ENCODE measurements around the gene ESF1. TPM values are rescaled to one million over a fixed set of nuclear protein-coding genes. Genes with fewer than 3 reads are reported as not detected.

ESF1 gene
- total RNA-seq, 2 experiments from 2014 or later = 10.1 to 13.5 TPM

- BruUV-seq (replicated peaks) = no TSS peak
- Histone ChIP-seq H3K27ac (ENCODE audit: low read depth, low read length, poor library complexity, severe bottlenecking) (no peak overlapping the region), H3K9me2 (ENCODE audit: insufficient read depth, low read length) (no peaks in the 10 kb centered on the region), H3K4me2 (ENCODE audit: low read length) (no peak overlapping the region), H3K9me3 (ENCODE audit: low read length) (no peaks in the 10 kb centered on the region), H4K20me1 (ENCODE audit: insufficient read depth, low read length) (no peaks in the 10 kb centered on the region), H3K4me3 (ENCODE audit: low read depth, low read length, poor library complexity, severe bottlenecking) (no peak overlapping the region), H3K36me3 (ENCODE audit: insufficient read depth, low read length) (peaks cover 77% of the 10 kb centered on the region), H3K4me1 (ENCODE audit: insufficient read depth, low read length, poor library complexity, severe bottlenecking) (no peaks in the 10 kb centered on the region), H3K79me2 (ENCODE audit: insufficient read depth, low read depth, low read length) (no peaks in the 10 kb centered on the region), H2AFZ (ENCODE audit: low read length) (no peak overlapping the region)
- intact Hi-C loops (cut with micrococcal nuclease; ENCODE audit: unreplicated experiment) = no loop called here
- TF ChIP-seq EZH2phosphoT487 (IDR thresholded peaks at IDR 0.05; ENCODE audit: borderline replicate concordance, low read depth, low read length) (no peak), CTCF (conservative IDR thresholded peaks at IDR 0.05; ENCODE audit: low read length) (no peak)
- no peak for DNase-seq (ENCODE audit: low spot score)
- CTCF ChIA-PET (ENCODE audit: unreplicated experiment) = no interaction called here
- POLR2A ChIA-PET = no interaction called here
Observed at GRCh38 chr20:13717631-13718044, 67.1 kb downstream of the ESF1 start.

DNA sequence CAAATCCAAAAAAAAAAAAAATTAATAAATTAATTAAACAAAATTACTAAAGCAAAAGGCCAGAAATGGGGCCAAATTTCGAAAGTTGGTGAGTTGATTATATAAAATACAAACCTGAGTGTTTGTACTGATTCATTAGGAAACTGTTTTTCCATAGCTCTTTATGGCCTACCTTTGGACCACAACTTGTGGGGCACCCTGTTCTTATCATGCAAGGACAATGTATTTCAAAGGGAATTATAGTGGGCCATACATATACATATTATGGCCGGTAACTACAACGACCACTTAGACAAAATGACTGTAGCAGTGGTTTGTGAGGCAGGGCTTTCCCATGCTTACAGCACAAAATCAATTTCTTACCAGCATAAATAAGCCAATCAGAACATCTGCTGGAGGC is 69.5 kb downstream of the ESF1 start:
- 0 out of 2 replicates have a peak, but pooled peaks cover 4% of the 10 kb centered on the region for H3K9me3 ChIP-seq (ENCODE audit: low read length)
- BruUV-seq (replicated peaks) = no TSS peak
- no peaks in the 10 kb centered on the region for H3K79me2 ChIP-seq (ENCODE audit: insufficient read depth, low read depth, low read length)
- intact Hi-C loops (cut with micrococcal nuclease; ENCODE audit: unreplicated experiment) = no loop called here
- no peak overlapping the region for H2AFZ ChIP-seq (ENCODE audit: low read length)
- no peaks in the 10 kb centered on the region for H3K9me2 ChIP-seq (ENCODE audit: insufficient read depth, low read length)
- H3K27ac ChIP-seq (ENCODE audit: low read depth, low read length, poor library complexity, severe bottlenecking) = no peak overlapping the region
- no peak overlapping the region for H3K4me2 ChIP-seq (ENCODE audit: low read length)
- peaks cover 81% of the 10 kb centered on the region for H3K36me3 ChIP-seq (ENCODE audit: insufficient read depth, low read length)
- no peak for DNase-seq (ENCODE audit: low spot score)
- ChIA-PET CTCF (ENCODE audit: unreplicated experiment) (no interaction called here), POLR2A (interaction anchor here (0.6 to 0.7 kb wide), 3 partner anchors 43 to 413 kb away, joined by 3 read pairs; no protein-coding TSS in a partner anchor)
- TF ChIP-seq CTCF (conservative IDR thresholded peaks at IDR 0.05; ENCODE audit: low read length) = no peak
- TF ChIP-seq EZH2phosphoT487 (IDR thresholded peaks at IDR 0.05; ENCODE audit: borderline replicate concordance, low read depth, low read length) = no peak
- H4K20me1 ChIP-seq (ENCODE audit: insufficient read depth, low read length) = no peaks in the 10 kb centered on the region
- no peak overlapping the region for H3K4me3 ChIP-seq (ENCODE audit: low read depth, low read length, poor library complexity, severe bottlenecking)
- H3K4me1 ChIP-seq (ENCODE audit: insufficient read depth, low read length, poor library complexity, severe bottlenecking) = no peaks in the 10 kb centered on the region

- intact Hi-C loops (cut with micrococcal nuclease; ENCODE audit: unreplicated experiment) = no loop called here
- POLR2A ChIA-PET = no interaction called here
Observed at GRCh38 chr20:13708234-13708633, 76.5 kb downstream of the ESF1 start.

More at GRCh38 chr20:13708234-13708633, 76.5 kb downstream of the ESF1 start:
- peaks cover 19% of the 10 kb centered on the region for H3K36me3 ChIP-seq (ENCODE audit: insufficient read depth, low read length)
- DNase-seq (ENCODE audit: low spot score) = no peak
- H3K79me2 ChIP-seq (ENCODE audit: insufficient read depth, low read depth, low read length) = no peaks in the 10 kb centered on the region
- CTCF ChIA-PET (ENCODE audit: unreplicated experiment) = no interaction called here
- no peaks in the 10 kb centered on the region for H3K9me2 ChIP-seq (ENCODE audit: insufficient read depth, low read length)
- BruUV-seq (replicated peaks) = no TSS peak
- 0 out of 2 replicates have a peak, but pooled peaks cover 4% of the 10 kb centered on the region for H3K9me3 ChIP-seq (ENCODE audit: low read length)
- H3K4me3 ChIP-seq (ENCODE audit: low read depth, low read length, poor library complexity, severe bottlenecking) = no peak overlapping the region
- no peak overlapping the region for H2AFZ ChIP-seq (ENCODE audit: low read length)
- H3K4me1 ChIP-seq (ENCODE audit: insufficient read depth, low read length, poor library complexity, severe bottlenecking) = no peaks in the 10 kb centered on the region
- no peak overlapping the region for H3K4me2 ChIP-seq (ENCODE audit: low read length)
- TF ChIP-seq CTCF (conservative IDR thresholded peaks at IDR 0.05; ENCODE audit: low read length) (no peak), EZH2phosphoT487 (IDR thresholded peaks at IDR 0.05; ENCODE audit: borderline replicate concordance, low read depth, low read length) (no peak)
- H4K20me1 ChIP-seq (ENCODE audit: insufficient read depth, low read length) = no peaks in the 10 kb centered on the region
- no peak overlapping the region for H3K27ac ChIP-seq (ENCODE audit: low read depth, low read length, poor library complexity, severe bottlenecking)
